GM19099 (cell line): ENCODE measurements around the gene CCDC187.

Experiments used
- POLR2A ChIP-seq: IDR thresholded peaks from 3 replicates; pipeline ENCODE4 v1.6.1; 2011; ENCODE audit warnings: low read depth; ENCODE audit not compliant: insufficient read length; ENCODE audit errors: extremely low read depth

The CCDC187 gene

GRCh38 chr9:136211006-136211405 lies 92.9 kb downstream of the CCDC187 start:
- TF ChIP-seq POLR2A, result no peak

GRCh38 chr9:136210276-136210675 lies 93.6 kb downstream of the CCDC187 start:
- no peak for TF ChIP-seq POLR2A

- no peak for TF ChIP-seq POLR2A
Observed at GRCh38 chr9:136209786-136210185, 94.1 kb downstream of the CCDC187 start.

GRCh38 chr9:136209232-136209631 lies 94.7 kb downstream of the CCDC187 start:
- no peak for TF ChIP-seq POLR2A

- no peak for TF ChIP-seq POLR2A
Observed at GRCh38 chr9:136208675-136209074, 95.2 kb downstream of the CCDC187 start.

GRCh38 chr9:136207616-136208015 lies 96.3 kb downstream of the CCDC187 start:
- TF ChIP-seq POLR2A, result no peak

- TF ChIP-seq POLR2A, result no peak
Observed at GRCh38 chr9:136206602-136207275, 97.2 kb downstream of the CCDC187 start.

- no peak for TF ChIP-seq POLR2A
Observed at GRCh38 chr9:136205707-136205992, 98.2 kb downstream of the CCDC187 start.

GRCh38 chr9:136204838-136205706 lies 98.8 kb downstream of the CCDC187 start, which contains the start of gene LHX3:
Gene LHX3, minus strand, starts transcription at chr9:136205128. Its CDS starts 116 bp downstream, at chr9:136205012.
- TF ChIP-seq POLR2A, result no peak

- no peak for TF ChIP-seq POLR2A
Observed at GRCh38 chr9:136204145-136204805, 99.6 kb downstream of the CCDC187 start.

- no peak for TF ChIP-seq POLR2A
Observed at GRCh38 chr9:136203408-136204144, 100.3 kb downstream of the CCDC187 start.

GRCh38 chr9:136202454-136203407 lies 101.2 kb downstream of the CCDC187 start:
- no peak for TF ChIP-seq POLR2A

GRCh38 chr9:136201609-136202453 lies 102.1 kb downstream of the CCDC187 start:
- TF ChIP-seq POLR2A, result no peak
